IMR-90 (cell line): ENCODE results near the gene MACO1. TPM values are rescaled to one million over a fixed set of nuclear protein-coding genes. Genes with fewer than 3 reads are reported as not detected.

ENCODE experiments used
- ATAC-seq: fragments of 200-7000 bp; cut with Tn5 transposase; 2 replicates; pipeline ENCODE4 v1.9.1; 2020; ENCODE audit warnings: low read depth, mild to moderate bottlenecking, moderate library complexity
- BruUV-seq: library from RNA; stranded (reverse); fragments of 400-500 nt; replicated peaks from 2 replicates; lab custom pipeline; 2021; lab: Mats Ljungman, UMichigan
- CTCF ChIA-PET: fragments of 300-600 bp; formaldehyde crosslinking; extraction: SDS; loops from one replicate; lab custom pipeline; 2021; ENCODE audit warnings: antibody characterized with exemption; lab: Yijun Ruan, JAX
- POLR2A ChIA-PET: fragments of 300-600 bp; sonication (Branson Sonifier 250); formaldehyde crosslinking; loops from one replicate; lab custom pipeline; 2022; ENCODE audit warnings: antibody characterized with exemption; ENCODE audit not compliant: unreplicated experiment; lab: Charles Lee
- DNase-seq: peaks from one replicate; pipeline ENCODE4 v3.0.0; 2013
- H2AFZ ChIP-seq: replicated peaks from 2 replicates; pipeline ENCODE3; 2013; ENCODE audit warnings: low read length, mild to moderate bottlenecking; ENCODE audit not compliant: poor library complexity
- H2AK5ac ChIP-seq: 2 replicates; pipeline ENCODE4 v1.6.1; 2013; ENCODE audit warnings: low read depth, low read length, inconsistent platforms
- H2AK9ac ChIP-seq: replicated peaks from 2 replicates; pipeline ENCODE3; 2013; ENCODE audit warnings: mild to moderate bottlenecking, low read depth, low read length, moderate library complexity; ENCODE audit not compliant: poor library complexity
- H2BK120ac ChIP-seq: 2 replicates; pipeline ENCODE4 v1.6.1; 2013; ENCODE audit warnings: low read depth, low read length, inconsistent platforms
- H2BK15ac ChIP-seq: 3 replicates; pipeline ENCODE4 v1.6.1; 2013; ENCODE audit warnings: low read depth, low read length, inconsistent platforms
- H2BK20ac ChIP-seq: 2 replicates; pipeline ENCODE4 v1.6.1; 2013; ENCODE audit warnings: low read depth, mild to moderate bottlenecking, inconsistent platforms, low read length, moderate library complexity
- H2BK5ac ChIP-seq: 2 replicates; pipeline ENCODE4 v1.6.1; 2013; ENCODE audit warnings: mild to moderate bottlenecking, low read depth, low read length, inconsistent platforms; ENCODE audit not compliant: poor library complexity, severe bottlenecking
- H3K14ac ChIP-seq: replicated peaks from 2 replicates; pipeline ENCODE4 v1.6.1; 2013; ENCODE audit warnings: low read depth, low read length, inconsistent platforms
- H3K18ac ChIP-seq: 2 replicates; pipeline ENCODE4 v1.6.1; 2013; ENCODE audit warnings: low read depth, low read length, control low read depth
- H3K23ac ChIP-seq: 2 replicates; pipeline ENCODE4 v1.6.1; 2013; ENCODE audit warnings: low read depth, low read length, inconsistent platforms
- H3K27ac ChIP-seq: 2 replicates; pipeline ENCODE4 v1.5.1; 2013; ENCODE audit warnings: mild to moderate bottlenecking, control low read depth, low read length; ENCODE audit not compliant: insufficient read depth
- H3K27me3 ChIP-seq: 2 replicates; pipeline ENCODE4 v1.6.1; 2013; ENCODE audit warnings: low read length; ENCODE audit not compliant: control insufficient read depth, insufficient read depth
- H3K36me3 ChIP-seq: 2 replicates; pipeline ENCODE4 v1.6.1; 2013; ENCODE audit warnings: low read length, mixed read lengths; ENCODE audit not compliant: control insufficient read depth, insufficient read depth
- H3K4ac ChIP-seq: 2 replicates; pipeline ENCODE4 v1.6.1; 2013; ENCODE audit warnings: low read depth, low read length, inconsistent platforms
- H3K4me1 ChIP-seq: 2 replicates; pipeline ENCODE4 v1.6.1; 2013; ENCODE audit warnings: low read length, mixed read lengths; ENCODE audit not compliant: control insufficient read depth, insufficient read depth
- H3K4me2 ChIP-seq: 2 replicates; pipeline ENCODE4 v1.6.1; 2013; ENCODE audit warnings: low read depth, mild to moderate bottlenecking, control low read depth, low read length, moderate library complexity
- H3K4me3 ChIP-seq: 2 replicates; pipeline ENCODE4 v1.5.1; 2013; ENCODE audit warnings: low read depth, mild to moderate bottlenecking, control low read depth, low read length, moderate library complexity; ENCODE audit not compliant: insufficient read depth
- H3K56ac ChIP-seq: 2 replicates; pipeline ENCODE4 v1.6.1; 2013; ENCODE audit warnings: low read length, inconsistent platforms; ENCODE audit not compliant: insufficient read depth; ENCODE audit errors: extremely low read depth
- H3K79me1 ChIP-seq, 2 experiments: 2 replicates each; pipeline ENCODE4 v1.6.1; 2013; ENCODE audit warnings: low read length in 2 of 2, inconsistent platforms in 1 of 2, low read depth in 1 of 2
- H3K9ac ChIP-seq: 2 replicates; pipeline ENCODE4 v1.6.1; 2013; ENCODE audit warnings: low read depth, low read length, control low read depth
- H3K9me1 ChIP-seq: 2 replicates; pipeline ENCODE4 v1.6.1; 2013; ENCODE audit warnings: low read length, inconsistent platforms; ENCODE audit not compliant: insufficient read depth
- H3K9me3 ChIP-seq: 2 replicates; pipeline ENCODE4 v1.6.1; 2013; ENCODE audit warnings: low read length; ENCODE audit not compliant: control insufficient read depth, insufficient read depth
- H4K20me1 ChIP-seq: 2 replicates; pipeline ENCODE4 v1.6.1; 2013; ENCODE audit warnings: low read length, inconsistent platforms; ENCODE audit not compliant: insufficient read depth
- H4K5ac ChIP-seq: 2 replicates; pipeline ENCODE4 v1.6.1; 2013; ENCODE audit warnings: mild to moderate bottlenecking, low read depth, low read length, control low read depth
- H4K8ac ChIP-seq, 2 experiments: 2 replicates each; pipeline ENCODE4 v1.6.1; 2013; ENCODE audit warnings: low read depth in 2 of 2, low read length in 2 of 2, control low read depth in 1 of 2, inconsistent platforms in 1 of 2
- H4K91ac ChIP-seq: 2 replicates; pipeline ENCODE4 v1.6.1; 2013; ENCODE audit warnings: low read depth, low read length, inconsistent platforms; ENCODE audit not compliant: insufficient read depth
- FOS ChIP-seq: fragments of 150-350 bp; IDR thresholded peaks from 2 replicates; pipeline ENCODE4 v1.6.1; 2016; ENCODE audit warnings: low read depth, low read length
- POLR2A ChIP-seq: IDR thresholded peaks from 2 replicates; pipeline ENCODE4 v1.6.1; 2012; ENCODE audit warnings: mild to moderate bottlenecking, low read depth, low read length
- RAD21 ChIP-seq: IDR thresholded peaks from 2 replicates; pipeline ENCODE4 v1.6.1; 2012; ENCODE audit warnings: low read length, improper control_type of control experiment
- WGBS, 2 experiments: methylation state at CpG; one replicate each; pipeline versions ENCODE4 v1.1.5 to v1.1.7; 2013; ENCODE audit warnings: missing lambda C conversion rate in 2 of 2; ENCODE audit not compliant: insufficient read length in 1 of 2; ENCODE audit errors: extremely low coverage in 2 of 2; 5-methylcytosine and 5-hydroxymethylcytosine counted together
- dilution Hi-C: fragments of 300-500 bp; cut with HindIII; formaldehyde crosslinking; loops from one replicate; pipeline ENCODE4 v1.14.3; 2018; ENCODE audit warnings: low sequenced_read_pairs; ENCODE audit not compliant: unreplicated experiment
- in situ Hi-C: fragments of 300-500 bp; cut with MboI; formaldehyde crosslinking; loops from 3 replicates; pipeline ENCODE4 v1.14.3; 2019; ENCODE audit warnings: low sequenced_read_pairs, inconsistent platforms, mixed read lengths
- intact Hi-C: fragments of 100-400 bp; cut with micrococcal nuclease; formaldehyde crosslinking; loops from 2 replicates; pipeline ENCODE4 v1.10.0; 2022
- polyA plus RNA-seq, 3 experiments: library from polyadenylated mRNA; depleted of rRNA; stranded (reverse); fragments of >200 nt; gene quantifications; 2 replicates each; pipeline ENCODE4 v1.2.3, GENCODE V29; 2012; ENCODE audit warnings: low replicate concordance in 1 of 3
- total RNA-seq: library from RNA; depleted of rRNA; stranded (reverse); fragments of >200 nt; gene quantifications from 2 replicates; pipeline ENCODE4 v1.2.3, GENCODE V29; 2012

Gene MACO1
- total and polyA plus RNA-seq, 2 of the 4 experiments (the other 2 are of a cell fraction) = 6.8 to 12.7 TPM

DNA sequence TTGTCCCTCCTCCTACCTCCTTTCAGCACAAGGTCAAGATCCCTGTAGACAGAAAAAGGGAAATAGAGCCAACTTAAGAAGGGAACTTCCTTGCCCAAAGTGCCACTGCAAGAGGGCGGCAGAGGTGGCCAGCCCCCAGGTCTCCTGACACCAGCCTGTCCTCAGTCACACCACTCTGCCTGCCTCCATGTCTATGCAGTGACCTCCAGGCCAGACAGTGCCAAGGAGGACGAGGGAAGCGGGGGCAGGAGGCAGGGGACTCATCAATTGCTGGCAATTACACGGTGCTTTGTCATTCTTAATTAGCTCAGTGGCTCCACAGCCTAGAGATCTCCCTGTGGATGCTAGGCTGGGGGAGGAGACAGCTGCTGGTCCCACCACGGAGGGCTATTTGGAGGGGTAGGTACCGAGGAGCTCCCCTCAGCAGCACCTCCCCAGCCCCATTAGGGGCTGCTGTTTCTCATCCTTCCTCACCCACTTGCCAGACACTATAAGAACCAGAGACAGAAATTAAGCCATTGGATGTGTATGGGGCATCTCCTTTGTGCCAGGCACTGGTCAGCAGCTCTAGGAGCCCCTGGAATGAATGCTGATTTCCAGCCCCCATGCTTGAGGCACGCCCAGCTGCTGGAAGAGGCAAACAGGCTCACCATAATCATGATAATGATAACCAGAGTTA is 106.6 kb downstream of the MACO1 start:
- ChIA-PET CTCF (no interaction called here), POLR2A (no interaction called here)
- Histone ChIP-seq H3K4me3 (no peak overlapping the region), H3K4me1 (peaks cover 1% of the 10 kb centered on the region; the same call in 1 of the 2 replicates), H3K79me1 (no peaks in the 10 kb centered on the region), H2AFZ (no peak overlapping the region), H2BK120ac (no peak overlapping the region), H2BK15ac (no peak overlapping the region), H3K4me2 (no peak overlapping the region), H2BK5ac (no peak overlapping the region), H2AK5ac (no peak overlapping the region), H4K8ac (no peak overlapping the region), H3K27ac (no peak overlapping the region), H2AK9ac (peak overlapping the region; percentile 37), H3K36me3 (no peaks in the 10 kb centered on the region), H4K20me1 (no peaks in the 10 kb centered on the region; the same call in 1 of the 2 replicates), H3K4ac (no peak overlapping the region), H3K9me1 (no peaks in the 10 kb centered on the region), H3K56ac (no peak overlapping the region), H3K18ac (no peak overlapping the region), H2BK20ac (no peak overlapping the region), H3K27me3 (peaks cover 19% of the 10 kb centered on the region), H4K5ac (no peak overlapping the region), H3K9me3 (no peaks in the 10 kb centered on the region), H4K91ac (no peak overlapping the region), H3K9ac (no peak overlapping the region), H3K23ac (no peak overlapping the region), H3K14ac (no peak overlapping the region)
- ATAC-seq = no peak
- intact Hi-C loops = no loop called here
- DNase-seq = no peak
- dilution Hi-C loops = no loop called here
- no TSS peak for BruUV-seq
- WGBS, 2 experiments = 20% methylated on average over 1 of the region's 7 CpGs; no CpG with 5 or more reads in 1 of the 2 experiments
- in situ Hi-C loops = no loop called here
- TF ChIP-seq RAD21 = no peak
- no peak for TF ChIP-seq POLR2A
- TF ChIP-seq FOS = no peak
